SK-N-SH (cell line): ENCODE data around the gene HIF1AN. TPM values are rescaled to one million over a fixed set of nuclear protein-coding genes. Genes with fewer than 3 reads are reported as not detected.
A peak's percentile ranks its signal among the peaks of the same experiment; 100 is the strongest.

Experiments used
- CTCF ChIA-PET: fragments of 300-600, 350-600 bp; formaldehyde crosslinking; extraction: SDS; loops from one replicate; lab custom pipeline; 2021; lab: Yijun Ruan, JAX
- POLR2A ChIA-PET: fragments of 350-600 bp; sonication (Branson Sonifier 250); formaldehyde crosslinking; extraction: SDS; loops from one replicate; lab custom pipeline; 2020; ENCODE audit warnings: antibody characterized with exemption, inconsistent platforms; lab: Yijun Ruan, JAX
- DNase-seq: peaks from one replicate; pipeline ENCODE4 v3.0.0; 2012
- H2AFZ ChIP-seq: fragments of 200-600 bp; sonication (generic); 2 replicates; pipeline ENCODE4 v1.8.1; 2016; ENCODE audit warnings: antibody characterized with exemption, mild to moderate bottlenecking, low read depth
- H3F3A ChIP-seq: fragments of 200-600 bp; sonication (generic); replicated peaks from 2 replicates; pipeline ENCODE3; 2016; ENCODE audit warnings: antibody characterized with exemption, mild to moderate bottlenecking; ENCODE audit not compliant: insufficient read depth
- H3K27ac ChIP-seq, 2 experiments: fragments of 200-500 bp in 1 of 2; fragments of 200-600 bp in 1 of 2; sonication (Bioruptor generic) in 1 of 2; sonication (generic), shearing (Covaris generic) in 1 of 2; 2 replicates each; pipeline versions ENCODE4 v1.5.1 to v1.6.1; 2014 to 2016; ENCODE audit warnings: low read depth in 2 of 2, inconsistent platforms in 1 of 2, low read length in 1 of 2, mild to moderate bottlenecking in 1 of 2, mixed read lengths in 1 of 2
- H3K27me3 ChIP-seq: fragments of 200-600 bp; sonication (generic), shearing (Covaris generic); 2 replicates; pipeline ENCODE4 v1.6.1; 2016; ENCODE audit warnings: mixed run types; ENCODE audit not compliant: insufficient read depth
- H3K36me3 ChIP-seq, 2 experiments: fragments of 200-500 bp in 1 of 2; fragments of 200-600 bp in 1 of 2; sonication (Bioruptor generic) in 1 of 2; sonication (generic) in 1 of 2; replicated peaks in 1 of 2; 2 replicates each; pipeline versions ENCODE3 to v1.5.1; 2014 to 2016; ENCODE audit warnings: low read length in 1 of 2, mild to moderate bottlenecking in 1 of 2; ENCODE audit not compliant: insufficient read depth in 2 of 2, control insufficient read depth in 1 of 2
- H3K4me1 ChIP-seq, 2 experiments: fragments of 200-500 bp in 1 of 2; fragments of 200-600 bp in 1 of 2; sonication (Bioruptor generic) in 1 of 2; sonication (generic), shearing (Covaris generic) in 1 of 2; 2 replicates each; pipeline versions ENCODE4 v1.5.1 to v1.6.1; 2014 to 2016; ENCODE audit warnings: low read depth in 1 of 2, low read length in 1 of 2, mixed run types in 1 of 2; ENCODE audit not compliant: insufficient read depth in 2 of 2, control insufficient read depth in 1 of 2
- H3K4me2 ChIP-seq: fragments of 200-600 bp; sonication (generic), shearing (Covaris generic); 2 replicates; pipeline ENCODE4 v1.6.1; 2017; ENCODE audit warnings: mixed run types
- H3K4me3 ChIP-seq, 2 experiments: fragments of 200-500 bp in 1 of 2; fragments of 200-600 bp in 1 of 2; sonication (Bioruptor generic) in 1 of 2; sonication (generic), shearing (Covaris generic) in 1 of 2; 2 replicates each; pipeline versions ENCODE4 v1.5.1 to v1.8.1; 2014 to 2016; ENCODE audit warnings: low read depth in 2 of 2, inconsistent platforms in 1 of 2, low read length in 1 of 2, mild to moderate bottlenecking in 1 of 2, mixed read lengths in 1 of 2, moderate library complexity in 1 of 2
- H3K79me2 ChIP-seq: fragments of 200-600 bp; sonication (generic); 2 replicates; pipeline ENCODE4 v1.8.1; 2017; ENCODE audit warnings: mild to moderate bottlenecking; ENCODE audit not compliant: insufficient read depth
- H3K9ac ChIP-seq: fragments of 200-600 bp; sonication (generic); 2 replicates; pipeline ENCODE4 v1.6.1; 2017; ENCODE audit warnings: mixed run types
- H3K9me2 ChIP-seq: fragments of 200-600 bp; sonication (generic); 2 replicates; pipeline ENCODE4 v1.6.1; 2017; ENCODE audit warnings: mixed run types
- H3K9me3 ChIP-seq: fragments of 200-600 bp; sonication (generic); 2 replicates; pipeline ENCODE4 v1.6.1; 2017; ENCODE audit warnings: mixed run types, mild to moderate bottlenecking, moderate library complexity
- H4K20me1 ChIP-seq: fragments of 200-600 bp; sonication (generic); 2 replicates; pipeline ENCODE4 v1.6.1; 2017; ENCODE audit warnings: mild to moderate bottlenecking, mixed run types; ENCODE audit not compliant: insufficient read depth
- CHD2 ChIP-seq: fragments of 150-350 bp; IDR thresholded peaks from 2 replicates; pipeline ENCODE4 v1.6.1; 2018; ENCODE audit warnings: low read length; ENCODE audit not compliant: partially characterized antibody
- ELF1 ChIP-seq: IDR thresholded peaks from 2 replicates; pipeline ENCODE4 v1.4.0; 2012
- EP300 ChIP-seq, 2 experiments: IDR thresholded peaks; 2 replicates each; pipeline versions ENCODE4 v1.4.0 to v1.6.1; 2012; ENCODE audit warnings: borderline replicate concordance in 1 of 2, low read depth in 1 of 2, low read length in 1 of 2
- EZH2phosphoT487 ChIP-seq: fragments of 200-600 bp; sonication (generic); IDR thresholded peaks from 2 replicates; pipeline ENCODE4 v1.6.1; 2017; ENCODE audit warnings: low read depth, mixed run types, mild to moderate bottlenecking, antibody characterized with exemption, moderate library complexity, borderline replicate concordance
- FOSL2 ChIP-seq: IDR thresholded peaks from 2 replicates; pipeline ENCODE4 v1.4.0; 2012; ENCODE audit warnings: low read depth, mild to moderate bottlenecking, moderate library complexity, borderline replicate concordance
- FOXJ3 ChIP-seq: sonication (generic); formaldehyde crosslinking; IDR thresholded peaks from 2 replicates; pipeline ENCODE4 v1.5.1; 2020; ENCODE audit warnings: mild to moderate bottlenecking, missing genetic modification reagents
- FOXM1 ChIP-seq: IDR thresholded peaks from 2 replicates; pipeline ENCODE4 v1.4.0; 2012; ENCODE audit warnings: low read depth, mild to moderate bottlenecking
- GATA2 ChIP-seq: sonication (generic); formaldehyde crosslinking; IDR thresholded peaks from 2 replicates; pipeline ENCODE4 v1.5.0; 2020; ENCODE audit warnings: mild to moderate bottlenecking, missing genetic modification reagents
- MAX ChIP-seq: IDR thresholded peaks from 2 replicates; pipeline ENCODE4 v1.4.0; 2012; ENCODE audit warnings: low read depth
- MXI1 ChIP-seq: IDR thresholded peaks from 2 replicates; pipeline ENCODE4 v1.6.1; 2012; ENCODE audit warnings: mild to moderate bottlenecking, low read depth, low read length, improper control_type of control experiment
- NRF1 ChIP-seq: IDR thresholded peaks from 2 replicates; pipeline ENCODE4 v1.6.1; 2012; ENCODE audit warnings: low read depth, mild to moderate bottlenecking, low read length
- PBX3 ChIP-seq: IDR thresholded peaks from 2 replicates; pipeline ENCODE4; 2012
- RAD21 ChIP-seq: IDR thresholded peaks from 2 replicates; pipeline ENCODE4 v1.6.1; 2012; ENCODE audit warnings: mild to moderate bottlenecking, low read length
- REST ChIP-seq: IDR thresholded peaks from 2 replicates; pipeline ENCODE4 v1.6.1; 2012; ENCODE audit warnings: mild to moderate bottlenecking, low read depth, low read length, moderate library complexity
- RXRA ChIP-seq: IDR thresholded peaks from 2 replicates; pipeline ENCODE4 v1.4.0; 2012; ENCODE audit warnings: low read depth, mild to moderate bottlenecking, borderline replicate concordance
- TAF1 ChIP-seq: IDR thresholded peaks from 2 replicates; pipeline ENCODE4 v1.6.1; 2012; ENCODE audit warnings: low read depth, mild to moderate bottlenecking, low read length, moderate library complexity, borderline replicate concordance
- YY1 ChIP-seq: IDR thresholded peaks from 2 replicates; pipeline ENCODE4 v1.4.0; 2012; ENCODE audit warnings: low read depth, mild to moderate bottlenecking
- WGBS: methylation state at CpG from one replicate; pipeline ENCODE4 v1.1.6; 2017; ENCODE audit warnings: low lambda C conversion rate; 5-methylcytosine and 5-hydroxymethylcytosine counted together
- polyA plus RNA-seq, 3 experiments: library from polyadenylated mRNA; depleted of rRNA; stranded (reverse); fragments of >200 nt; gene quantifications; 2 replicates each; pipeline ENCODE4 v1.2.3, GENCODE V29; 2012
- TF ChIP-seq, protein P1 (sequence below): fragments of 200-600 bp; sonication (generic); IDR thresholded peaks from 2 replicates; pipeline ENCODE4 v1.6.1; 2017; ENCODE audit warnings: antibody characterized with exemption, mild to moderate bottlenecking, moderate library complexity

The HIF1AN gene
- polyA plus RNA-seq, 1 of the 3 experiments (the other 2 are of a cell fraction) = 8.1 TPM

GRCh38 chr10:100570506-100570905 lies 34.8 kb downstream of the HIF1AN start:
- Histone ChIP-seq H3K9me2 (no peaks in the 10 kb centered on the region), H3K27ac (no peak overlapping the region), H3K4me1 (no peaks in the 10 kb centered on the region), H2AFZ (no peak overlapping the region), H3K9me3 (no peaks in the 10 kb centered on the region), H3K4me2 (no peak overlapping the region), H3K79me2 (no peaks in the 10 kb centered on the region), H3F3A (no peaks in the 10 kb centered on the region), H3K27me3 (peaks cover 18% of the 10 kb centered on the region; the same call in 1 of the 2 replicates), H4K20me1 (no peaks in the 10 kb centered on the region), H3K36me3 (no peaks in the 10 kb centered on the region), H3K4me3 (no peak overlapping the region), H3K9ac (no peak overlapping the region)
- DNase-seq = peak; percentile 11
- CTCF ChIA-PET = interaction anchor here (0.5 to 11.5 kb wide), 6 partner anchors 8 to 663 kb away, joined by 3 to 262 read pairs (median 4); partner anchors contain the start of gene PAX2
- POLR2A ChIA-PET = no interaction called here
- WGBS = 63% methylated on average over 8 of the region's 8 CpGs
- TF ChIP-seq, protein P1, sequence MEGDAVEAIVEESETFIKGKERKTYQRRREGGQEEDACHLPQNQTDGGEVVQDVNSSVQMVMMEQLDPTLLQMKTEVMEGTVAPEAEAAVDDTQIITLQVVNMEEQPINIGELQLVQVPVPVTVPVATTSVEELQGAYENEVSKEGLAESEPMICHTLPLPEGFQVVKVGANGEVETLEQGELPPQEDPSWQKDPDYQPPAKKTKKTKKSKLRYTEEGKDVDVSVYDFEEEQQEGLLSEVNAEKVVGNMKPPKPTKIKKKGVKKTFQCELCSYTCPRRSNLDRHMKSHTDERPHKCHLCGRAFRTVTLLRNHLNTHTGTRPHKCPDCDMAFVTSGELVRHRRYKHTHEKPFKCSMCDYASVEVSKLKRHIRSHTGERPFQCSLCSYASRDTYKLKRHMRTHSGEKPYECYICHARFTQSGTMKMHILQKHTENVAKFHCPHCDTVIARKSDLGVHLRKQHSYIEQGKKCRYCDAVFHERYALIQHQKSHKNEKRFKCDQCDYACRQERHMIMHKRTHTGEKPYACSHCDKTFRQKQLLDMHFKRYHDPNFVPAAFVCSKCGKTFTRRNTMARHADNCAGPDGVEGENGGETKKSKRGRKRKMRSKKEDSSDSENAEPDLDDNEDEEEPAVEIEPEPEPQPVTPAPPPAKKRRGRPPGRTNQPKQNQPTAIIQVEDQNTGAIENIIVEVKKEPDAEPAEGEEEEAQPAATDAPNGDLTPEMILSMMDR = no peak
- no peak for TF ChIP-seq EP300 (IDR thresholded peaks at IDR 0.05; ENCODE audit: borderline replicate concordance in 1 of 2, low read depth in 1 of 2, low read length in 1 of 2)
- no peak for TF ChIP-seq EZH2phosphoT487
- TF ChIP-seq CHD2 = no peak
- TF ChIP-seq YY1 = no peak
- no peak for TF ChIP-seq PBX3
- TF ChIP-seq MAX = no peak
- no peak for TF ChIP-seq GATA2
- TF ChIP-seq FOXM1 = no peak
- TF ChIP-seq RXRA = no peak
- no peak for TF ChIP-seq NRF1
- no peak for TF ChIP-seq TAF1
- TF ChIP-seq ELF1 = no peak
- no peak for TF ChIP-seq FOXJ3 (CRISPR knock-in tag)
- no peak for TF ChIP-seq FOSL2
- TF ChIP-seq REST = no peak
- TF ChIP-seq MXI1 = no peak
- TF ChIP-seq RAD21 = no peak
